Endothelial cell of umbilical vein (primary cell): ENCODE measurements around the gene BNIP2. TPM values are rescaled to one million over a fixed set of nuclear protein-coding genes. Genes with fewer than 3 reads are reported as not detected.

Experiments used
- BruUV-seq: library from RNA; stranded (reverse); fragments of 400-500 nt; replicated peaks from 2 replicates; lab custom pipeline; 2021; lab: Mats Ljungman, UMichigan
- CTCF ChIA-PET: fragments of 300-600, 350-600 bp; sonication (Branson Sonifier 250); formaldehyde crosslinking; loops from one replicate; lab custom pipeline; 2021; ENCODE audit warnings: antibody characterized with exemption, inconsistent platforms; lab: Charles Lee
- POLR2A ChIA-PET: fragments of 300-600, 350-600 bp; sonication (Branson Sonifier 250); formaldehyde crosslinking; loops from one replicate; lab custom pipeline; 2021; ENCODE audit warnings: antibody characterized with exemption, inconsistent platforms; lab: Charles Lee
- DNase-seq: peaks from one replicate; pipeline ENCODE4 v3.0.0-alpha.2; 2011; ENCODE audit warnings: low read depth, low spot score
- FAIRE-seq: peaks from 2 replicates; lab custom pipeline; 2011; peaks lifted over from hg19 to GRCh38; lab: Jason Lieb, UNC
- H2AFZ ChIP-seq: 2 replicates; pipeline ENCODE4 v1.6.0; 2012; ENCODE audit warnings: low read depth, low read length, control low read depth, inconsistent platforms
- H3K27ac ChIP-seq: 2 replicates; pipeline ENCODE4 v1.5.1; 2011; ENCODE audit warnings: low read depth, mild to moderate bottlenecking, control low read depth, low read length, moderate library complexity; ENCODE audit not compliant: insufficient read depth
- H3K27me3 ChIP-seq, 2 experiments: 2 replicates each; pipeline versions ENCODE4 v1.6.0 to v1.6.1; 2011; ENCODE audit warnings: low read length in 2 of 2, mixed read lengths in 1 of 2; ENCODE audit not compliant: control insufficient read depth in 2 of 2, insufficient read depth in 2 of 2
- H3K36me3 ChIP-seq, 2 experiments: 2 replicates in 1 of 2; 3 replicates in 1 of 2; pipeline ENCODE4 v1.5.1; 2011; ENCODE audit warnings: low read length in 2 of 2, mild to moderate bottlenecking in 1 of 2, moderate library complexity in 1 of 2; ENCODE audit not compliant: control insufficient read depth in 2 of 2, insufficient read depth in 2 of 2; ENCODE audit errors: extremely low read depth in 1 of 2
- H3K4me1 ChIP-seq: 3 replicates; pipeline ENCODE4 v1.5.1; 2011; ENCODE audit warnings: mild to moderate bottlenecking, low read length; ENCODE audit not compliant: control insufficient read depth, insufficient read depth; ENCODE audit errors: extremely low read depth
- H3K4me2 ChIP-seq: 2 replicates; pipeline ENCODE4 v1.6.1; 2011; ENCODE audit warnings: low read length, control low read depth, mixed read lengths; ENCODE audit not compliant: insufficient read depth
- H3K4me3 ChIP-seq, 3 experiments: fragments of 200-600 bp in 1 of 3; sonication (generic), shearing (Covaris generic) in 1 of 3; replicated peaks in 1 of 3; 2 replicates each; pipeline ENCODE4 v1.5.1; 2011 to 2016; ENCODE audit warnings: control low read depth in 3 of 3, low read length in 3 of 3, mild to moderate bottlenecking in 2 of 3, inconsistent platforms in 1 of 3, low read depth in 1 of 3, moderate library complexity in 1 of 3; ENCODE audit not compliant: insufficient read depth in 1 of 3
- H3K79me2 ChIP-seq: 2 replicates; pipeline ENCODE4 v1.6.0; 2012; ENCODE audit warnings: low read length, inconsistent platforms; ENCODE audit not compliant: control insufficient read depth, insufficient read depth
- H3K9ac ChIP-seq: replicated peaks from 2 replicates; pipeline ENCODE3; 2011; ENCODE audit warnings: low read length, control low read depth; ENCODE audit not compliant: insufficient read depth; ENCODE audit errors: extremely low read depth
- H3K9me1 ChIP-seq: replicated peaks from 3 replicates; pipeline ENCODE4 v1.6.0; 2011; ENCODE audit warnings: mild to moderate bottlenecking, low read length; ENCODE audit not compliant: control insufficient read depth, insufficient read depth; ENCODE audit errors: extremely low read depth
- H3K9me3 ChIP-seq: replicated peaks from 2 replicates; pipeline ENCODE4 v1.5.1; 2012; ENCODE audit warnings: low read length, inconsistent platforms; ENCODE audit not compliant: control insufficient read depth, insufficient read depth
- H4K20me1 ChIP-seq: replicated peaks from 2 replicates; pipeline ENCODE3; 2011; ENCODE audit warnings: mild to moderate bottlenecking, low read length; ENCODE audit not compliant: control insufficient read depth, insufficient read depth; ENCODE audit errors: extremely low read depth
- EZH2 ChIP-seq: IDR thresholded peaks from 2 replicates; pipeline ENCODE4 v1.6.1; 2012; ENCODE audit warnings: borderline replicate concordance, low read depth, mild to moderate bottlenecking, moderate library complexity, low read length, inconsistent platforms; ENCODE audit not compliant: severe bottlenecking
- FOS ChIP-seq: IDR thresholded peaks from 2 replicates; pipeline ENCODE4 v1.6.1; 2011; ENCODE audit warnings: mild to moderate bottlenecking, low read length, moderate library complexity, borderline replicate concordance; ENCODE audit not compliant: insufficient read depth
- GATA2 ChIP-seq: IDR thresholded peaks from 2 replicates; pipeline ENCODE4 v1.7.0; 2011; ENCODE audit warnings: low read depth, mild to moderate bottlenecking, moderate library complexity, mixed read lengths, low read length; ENCODE audit not compliant: insufficient read length, insufficient read depth
- dilution Hi-C: fragments of 300-500 bp; cut with MboI; formaldehyde crosslinking; loops from one replicate; pipeline ENCODE4 v1.15.0; 2019; ENCODE audit warnings: low sequenced_read_pairs; ENCODE audit not compliant: extremely low pct_ligation_motif_present
- intact Hi-C: fragments of 100-400 bp; cut with micrococcal nuclease; formaldehyde crosslinking; loops from one replicate; pipeline ENCODE4 v1.10.0; 2022
- polyA plus RNA-seq, 4 experiments: library from polyadenylated mRNA; depleted of rRNA in 3 of 4; stranded (reverse) in 3 of 4; unstranded in 1 of 4; fragments of >200 nt; gene quantifications; 2 replicates each; pipeline versions ENCODE4 v1.2.1 to v1.2.3, GENCODE V29; 2011 to 2012; ENCODE audit warnings: missing spikeins in 1 of 4
- total RNA-seq: library from RNA; stranded (reverse); gene quantifications from 2 replicates; pipeline ENCODE4 v1.2.3, GENCODE V29; 2021
- TF ChIP-seq, protein P1 (sequence below): IDR thresholded peaks from 2 replicates; pipeline ENCODE4 v1.6.1; 2011; ENCODE audit not compliant: insufficient read depth, insufficient read length
- TF ChIP-seq, protein P2 (sequence below), 2 donors: IDR thresholded peaks; 1 replicate in 1 of 2; 2 replicates in 1 of 2; pipeline ENCODE4 v1.5.1; 2011; ENCODE audit warnings: low read length in 2 of 2, mild to moderate bottlenecking in 2 of 2, moderate library complexity in 2 of 2, control low read depth in 1 of 2, inconsistent platforms in 1 of 2, low read depth in 1 of 2; ENCODE audit not compliant: insufficient read depth in 1 of 2; ENCODE audit errors: extremely low read depth in 1 of 2

BNIP2 gene
- total and polyA plus RNA-seq, 2 donors (not counting 3 experiments of a cell fraction or from before 2014, with no cell fraction given) = 39.1 to 90.1 TPM

DNA sequence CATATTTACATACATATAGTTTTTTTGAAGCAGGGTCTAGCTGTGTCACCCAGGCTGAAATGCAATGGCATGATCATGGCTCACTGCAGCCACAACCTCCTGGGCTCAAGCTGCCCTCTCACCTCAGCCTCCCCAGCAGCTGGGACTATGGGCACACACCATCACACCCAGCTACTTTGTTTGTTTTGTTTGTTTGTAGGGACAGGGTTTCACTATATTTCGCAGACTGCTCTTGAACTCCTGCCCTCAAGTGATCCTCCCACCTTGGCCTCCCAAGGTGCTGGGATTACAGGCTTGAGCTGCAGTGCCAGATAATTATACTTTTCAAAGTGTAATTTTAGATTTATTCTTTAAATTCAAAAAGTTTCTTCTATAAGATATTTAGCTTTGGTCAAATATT is 42.0 kb downstream of the BNIP2 start:
- no peak overlapping the region for H3K4me3 ChIP-seq
- no peaks in the 10 kb centered on the region for H4K20me1 ChIP-seq
- H3K79me2 ChIP-seq = peaks cover 4% of the 10 kb centered on the region
- BruUV-seq = no TSS peak
- CTCF ChIA-PET = interaction anchor here (1.1 to 4.2 kb wide), 2 partner anchors 10 to 114 kb away, joined by 4 to 16 read pairs; partner anchors contain the start of gene GTF2A2
- H3K9ac ChIP-seq = no peak overlapping the region
- no peaks in the 10 kb centered on the region for H3K4me1 ChIP-seq
- H3K27ac ChIP-seq = no peak overlapping the region
- H3K4me2 ChIP-seq = no peak overlapping the region
- dilution Hi-C loops = no loop called here
- peaks cover 4 to 23% of the 10 kb centered on the region in 2 experiments for H3K36me3 ChIP-seq
- POLR2A ChIA-PET = no interaction called here
- no peaks in the 10 kb centered on the region for H3K27me3 ChIP-seq
- TF ChIP-seq, protein P1, sequence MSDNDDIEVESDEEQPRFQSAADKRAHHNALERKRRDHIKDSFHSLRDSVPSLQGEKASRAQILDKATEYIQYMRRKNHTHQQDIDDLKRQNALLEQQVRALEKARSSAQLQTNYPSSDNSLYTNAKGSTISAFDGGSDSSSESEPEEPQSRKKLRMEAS = no peak
- TF ChIP-seq FOS = no peak
- no peak for TF ChIP-seq GATA2
- TF ChIP-seq EZH2 = no peak
- TF ChIP-seq, protein P2, sequence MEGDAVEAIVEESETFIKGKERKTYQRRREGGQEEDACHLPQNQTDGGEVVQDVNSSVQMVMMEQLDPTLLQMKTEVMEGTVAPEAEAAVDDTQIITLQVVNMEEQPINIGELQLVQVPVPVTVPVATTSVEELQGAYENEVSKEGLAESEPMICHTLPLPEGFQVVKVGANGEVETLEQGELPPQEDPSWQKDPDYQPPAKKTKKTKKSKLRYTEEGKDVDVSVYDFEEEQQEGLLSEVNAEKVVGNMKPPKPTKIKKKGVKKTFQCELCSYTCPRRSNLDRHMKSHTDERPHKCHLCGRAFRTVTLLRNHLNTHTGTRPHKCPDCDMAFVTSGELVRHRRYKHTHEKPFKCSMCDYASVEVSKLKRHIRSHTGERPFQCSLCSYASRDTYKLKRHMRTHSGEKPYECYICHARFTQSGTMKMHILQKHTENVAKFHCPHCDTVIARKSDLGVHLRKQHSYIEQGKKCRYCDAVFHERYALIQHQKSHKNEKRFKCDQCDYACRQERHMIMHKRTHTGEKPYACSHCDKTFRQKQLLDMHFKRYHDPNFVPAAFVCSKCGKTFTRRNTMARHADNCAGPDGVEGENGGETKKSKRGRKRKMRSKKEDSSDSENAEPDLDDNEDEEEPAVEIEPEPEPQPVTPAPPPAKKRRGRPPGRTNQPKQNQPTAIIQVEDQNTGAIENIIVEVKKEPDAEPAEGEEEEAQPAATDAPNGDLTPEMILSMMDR (IDR thresholded peaks at IDR 0.05; ENCODE audit: extremely low read depth in 1 of 2, insufficient read depth in 1 of 2, low read depth in 1 of 2, low read length in 2 of 2) = no peak
- DNase-seq (no peak), FAIRE-seq (no peak)
- H3K9me3 ChIP-seq = no peaks in the 10 kb centered on the region
- H2AFZ ChIP-seq = no peak overlapping the region
- intact Hi-C loops = no loop called here
- H3K9me1 ChIP-seq = no peaks in the 10 kb centered on the region
